Measurements from ENCODE around the gene SHISA9. TPM values are rescaled to one million over a fixed set of nuclear protein-coding genes. Genes with fewer than 3 reads are reported as not detected.

Gene SHISA9
- total and polyA plus RNA-seq, 4 donors = under 0.01 to 0.08 (median 0.07) TPM; not detected in 1

GRCh38 chr16:12881740-12882139 is 19.7 kb upstream of the SHISA9 start:
- TF ChIP-seq GABPA (IDR thresholded peaks at IDR 0.05 in 1 of 2, conservative IDR thresholded peaks at IDR 0.05 in 1 of 2) (no peak), ZBTB33 (IDR thresholded peaks at IDR 0.05) (no peak), FOXA2 (IDR thresholded peaks at IDR 0.05) (no peak), YY1 (IDR thresholded peaks at IDR 0.05) (no peak), HNF4A (conservative IDR thresholded peaks at IDR 0.05) (no peak), ATF3 (IDR thresholded peaks at IDR 0.05) (no peak), SP1 (IDR thresholded peaks at IDR 0.05) (no peak), NR2F2 (IDR thresholded peaks at IDR 0.05) (no peak), FOXA1 (IDR thresholded peaks at IDR 0.05) (no peak), EGR1 (IDR thresholded peaks at IDR 0.05; ENCODE audit: low read depth in 2 of 2) (no peak), TAF1 (conservative IDR thresholded peaks at IDR 0.05) (no peak), JUND (IDR thresholded peaks at IDR 0.05) (no peak), CTCF (IDR thresholded peaks at IDR 0.05; ENCODE audit: low read depth, low read length, missing input control) (no peak), RXRA (IDR thresholded peaks at IDR 0.05) (no peak), HNF4G (IDR thresholded peaks at IDR 0.05) (no peak), RAD21 (IDR thresholded peaks at IDR 0.05) (no peak)
- TF ChIP-seq, protein P1, sequence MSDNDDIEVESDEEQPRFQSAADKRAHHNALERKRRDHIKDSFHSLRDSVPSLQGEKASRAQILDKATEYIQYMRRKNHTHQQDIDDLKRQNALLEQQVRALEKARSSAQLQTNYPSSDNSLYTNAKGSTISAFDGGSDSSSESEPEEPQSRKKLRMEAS (IDR thresholded peaks at IDR 0.05) = no peak
- TF ChIP-seq, protein P2, sequence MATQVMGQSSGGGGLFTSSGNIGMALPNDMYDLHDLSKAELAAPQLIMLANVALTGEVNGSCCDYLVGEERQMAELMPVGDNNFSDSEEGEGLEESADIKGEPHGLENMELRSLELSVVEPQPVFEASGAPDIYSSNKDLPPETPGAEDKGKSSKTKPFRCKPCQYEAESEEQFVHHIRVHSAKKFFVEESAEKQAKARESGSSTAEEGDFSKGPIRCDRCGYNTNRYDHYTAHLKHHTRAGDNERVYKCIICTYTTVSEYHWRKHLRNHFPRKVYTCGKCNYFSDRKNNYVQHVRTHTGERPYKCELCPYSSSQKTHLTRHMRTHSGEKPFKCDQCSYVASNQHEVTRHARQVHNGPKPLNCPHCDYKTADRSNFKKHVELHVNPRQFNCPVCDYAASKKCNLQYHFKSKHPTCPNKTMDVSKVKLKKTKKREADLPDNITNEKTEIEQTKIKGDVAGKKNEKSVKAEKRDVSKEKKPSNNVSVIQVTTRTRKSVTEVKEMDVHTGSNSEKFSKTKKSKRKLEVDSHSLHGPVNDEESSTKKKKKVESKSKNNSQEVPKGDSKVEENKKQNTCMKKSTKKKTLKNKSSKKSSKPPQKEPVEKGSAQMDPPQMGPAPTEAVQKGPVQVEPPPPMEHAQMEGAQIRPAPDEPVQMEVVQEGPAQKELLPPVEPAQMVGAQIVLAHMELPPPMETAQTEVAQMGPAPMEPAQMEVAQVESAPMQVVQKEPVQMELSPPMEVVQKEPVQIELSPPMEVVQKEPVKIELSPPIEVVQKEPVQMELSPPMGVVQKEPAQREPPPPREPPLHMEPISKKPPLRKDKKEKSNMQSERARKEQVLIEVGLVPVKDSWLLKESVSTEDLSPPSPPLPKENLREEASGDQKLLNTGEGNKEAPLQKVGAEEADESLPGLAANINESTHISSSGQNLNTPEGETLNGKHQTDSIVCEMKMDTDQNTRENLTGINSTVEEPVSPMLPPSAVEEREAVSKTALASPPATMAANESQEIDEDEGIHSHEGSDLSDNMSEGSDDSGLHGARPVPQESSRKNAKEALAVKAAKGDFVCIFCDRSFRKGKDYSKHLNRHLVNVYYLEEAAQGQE (IDR thresholded peaks at IDR 0.05) = no peak
- Histone ChIP-seq H3K27me3 (ENCODE audit: control insufficient read depth in 4 of 4, insufficient read depth in 4 of 4, low read length in 3 of 4) (no peaks in the 10 kb centered on the region), H3K36me3 (ENCODE audit: control insufficient read depth in 4 of 4, insufficient read depth in 3 of 4, low read depth in 1 of 4, low read length in 3 of 4) (no peaks in the 10 kb centered on the region), H3K9ac (ENCODE audit: low read depth in 1 of 2, low read length in 2 of 2) (no peak overlapping the region), H3K27ac (ENCODE audit: low read depth in 1 of 2, low read length in 2 of 2) (no peak overlapping the region), H3K4me1 (ENCODE audit: control insufficient read depth in 4 of 4, insufficient read depth in 4 of 4, low read length in 3 of 4) (no peaks in the 10 kb centered on the region), H3K4me3 (ENCODE audit: low read depth in 1 of 3, low read length in 3 of 3) (no peak overlapping the region), H3K9me3 (ENCODE audit: control insufficient read depth in 4 of 4, low read length in 3 of 4) (no peaks in the 10 kb centered on the region)
- WGBS = 52% methylated on average over 1 of the region's 1 CpG
- DNase-seq (ENCODE audit: low spot score) = no peak
